ENCODE measurements around the gene ZNF672.

DNA sequence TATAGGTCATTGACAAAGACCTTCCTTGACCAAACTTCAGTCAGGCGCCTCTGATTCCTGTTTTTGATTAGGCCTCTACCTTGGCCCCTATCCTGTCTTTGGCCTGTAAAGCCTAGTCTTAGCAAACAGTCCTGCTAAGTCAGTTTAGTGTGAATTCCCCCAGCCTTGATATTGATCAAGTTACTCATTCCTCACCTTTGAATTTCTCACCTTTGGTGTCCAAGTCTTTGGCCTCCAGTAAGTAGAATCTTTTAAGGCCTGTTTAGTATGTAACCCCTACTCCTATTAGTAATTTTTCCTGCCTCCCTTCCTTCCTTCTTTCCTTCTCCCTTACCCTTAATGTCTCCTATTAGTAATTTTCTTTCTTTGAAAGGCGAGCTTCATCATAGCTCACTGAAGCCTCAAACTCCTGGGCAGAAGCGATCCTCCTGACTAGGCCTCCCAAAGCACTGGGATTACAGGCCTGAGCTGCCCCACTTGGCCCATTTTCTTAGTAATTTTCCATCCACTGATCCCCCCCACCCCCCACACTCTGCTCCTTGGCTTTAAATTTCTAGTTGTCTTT lies 33.9 kb downstream of the ZNF672 start:
- TF ChIP-seq, protein P1, sequence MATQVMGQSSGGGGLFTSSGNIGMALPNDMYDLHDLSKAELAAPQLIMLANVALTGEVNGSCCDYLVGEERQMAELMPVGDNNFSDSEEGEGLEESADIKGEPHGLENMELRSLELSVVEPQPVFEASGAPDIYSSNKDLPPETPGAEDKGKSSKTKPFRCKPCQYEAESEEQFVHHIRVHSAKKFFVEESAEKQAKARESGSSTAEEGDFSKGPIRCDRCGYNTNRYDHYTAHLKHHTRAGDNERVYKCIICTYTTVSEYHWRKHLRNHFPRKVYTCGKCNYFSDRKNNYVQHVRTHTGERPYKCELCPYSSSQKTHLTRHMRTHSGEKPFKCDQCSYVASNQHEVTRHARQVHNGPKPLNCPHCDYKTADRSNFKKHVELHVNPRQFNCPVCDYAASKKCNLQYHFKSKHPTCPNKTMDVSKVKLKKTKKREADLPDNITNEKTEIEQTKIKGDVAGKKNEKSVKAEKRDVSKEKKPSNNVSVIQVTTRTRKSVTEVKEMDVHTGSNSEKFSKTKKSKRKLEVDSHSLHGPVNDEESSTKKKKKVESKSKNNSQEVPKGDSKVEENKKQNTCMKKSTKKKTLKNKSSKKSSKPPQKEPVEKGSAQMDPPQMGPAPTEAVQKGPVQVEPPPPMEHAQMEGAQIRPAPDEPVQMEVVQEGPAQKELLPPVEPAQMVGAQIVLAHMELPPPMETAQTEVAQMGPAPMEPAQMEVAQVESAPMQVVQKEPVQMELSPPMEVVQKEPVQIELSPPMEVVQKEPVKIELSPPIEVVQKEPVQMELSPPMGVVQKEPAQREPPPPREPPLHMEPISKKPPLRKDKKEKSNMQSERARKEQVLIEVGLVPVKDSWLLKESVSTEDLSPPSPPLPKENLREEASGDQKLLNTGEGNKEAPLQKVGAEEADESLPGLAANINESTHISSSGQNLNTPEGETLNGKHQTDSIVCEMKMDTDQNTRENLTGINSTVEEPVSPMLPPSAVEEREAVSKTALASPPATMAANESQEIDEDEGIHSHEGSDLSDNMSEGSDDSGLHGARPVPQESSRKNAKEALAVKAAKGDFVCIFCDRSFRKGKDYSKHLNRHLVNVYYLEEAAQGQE (IDR thresholded peaks at IDR 0.05; ENCODE audit: unreplicated experiment), result no peak
- TF ChIP-seq POLR2AphosphoS5 (IDR thresholded peaks at IDR 0.05; ENCODE audit: low read depth), result no peak
- TF ChIP-seq, protein P2, sequence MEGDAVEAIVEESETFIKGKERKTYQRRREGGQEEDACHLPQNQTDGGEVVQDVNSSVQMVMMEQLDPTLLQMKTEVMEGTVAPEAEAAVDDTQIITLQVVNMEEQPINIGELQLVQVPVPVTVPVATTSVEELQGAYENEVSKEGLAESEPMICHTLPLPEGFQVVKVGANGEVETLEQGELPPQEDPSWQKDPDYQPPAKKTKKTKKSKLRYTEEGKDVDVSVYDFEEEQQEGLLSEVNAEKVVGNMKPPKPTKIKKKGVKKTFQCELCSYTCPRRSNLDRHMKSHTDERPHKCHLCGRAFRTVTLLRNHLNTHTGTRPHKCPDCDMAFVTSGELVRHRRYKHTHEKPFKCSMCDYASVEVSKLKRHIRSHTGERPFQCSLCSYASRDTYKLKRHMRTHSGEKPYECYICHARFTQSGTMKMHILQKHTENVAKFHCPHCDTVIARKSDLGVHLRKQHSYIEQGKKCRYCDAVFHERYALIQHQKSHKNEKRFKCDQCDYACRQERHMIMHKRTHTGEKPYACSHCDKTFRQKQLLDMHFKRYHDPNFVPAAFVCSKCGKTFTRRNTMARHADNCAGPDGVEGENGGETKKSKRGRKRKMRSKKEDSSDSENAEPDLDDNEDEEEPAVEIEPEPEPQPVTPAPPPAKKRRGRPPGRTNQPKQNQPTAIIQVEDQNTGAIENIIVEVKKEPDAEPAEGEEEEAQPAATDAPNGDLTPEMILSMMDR (conservative IDR thresholded peaks at IDR 0.05; ENCODE audit: low read depth in 2 of 2), result no peak
